ENCODE results near the gene STK32C. TPM values are rescaled to one million over a fixed set of nuclear protein-coding genes. Genes with fewer than 3 reads are reported as not detected.

The STK32C gene
- total RNA-seq, 1 donor from 2014 or later: 13.8 TPM

- ChIA-PET CTCF (no interaction called here), POLR2A (no interaction called here)
- peaks cover 9% of the 10 kb centered on the region for H3K27me3 Mint-ChIP-seq
- peaks cover 3% of the 10 kb centered on the region for H3K9me3 Mint-ChIP-seq
- H3K4me3 Mint-ChIP-seq: no peak overlapping the region
- H3K36me3 Mint-ChIP-seq (ENCODE audit: low read depth): no peaks in the 10 kb centered on the region
- TF ChIP-seq CTCF (IDR thresholded peaks at IDR 0.05): no peak
- DNase-seq: no peak
- H3K27ac Mint-ChIP-seq: no peak overlapping the region
- no peak for ATAC-seq (ENCODE audit: low read depth)
- peaks cover 9% of the 10 kb centered on the region for H3K4me1 Mint-ChIP-seq
- intact Hi-C loops (cut with micrococcal nuclease): no loop called here
Measured at GRCh38 chr10:132293813-132294520, 13.8 kb downstream of the STK32C start.

GRCh38 chr10:132293201-132293812 lies 14.4 kb downstream of the STK32C start:
- no peak for DNase-seq
- H3K36me3 Mint-ChIP-seq (ENCODE audit: low read depth): no peaks in the 10 kb centered on the region

GRCh38 chr10:132292287-132293200 lies 15.2 kb downstream of the STK32C start:
- no peak for TF ChIP-seq CTCF (IDR thresholded peaks at IDR 0.05)
- Mint-ChIP-seq H3K9me3 (peaks cover 3% of the 10 kb centered on the region), H3K4me1 (peaks cover 6% of the 10 kb centered on the region), H3K27ac (no peak overlapping the region), H3K27me3 (peaks cover 9% of the 10 kb centered on the region), H3K36me3 (ENCODE audit: low read depth) (no peaks in the 10 kb centered on the region), H3K4me3 (no peak overlapping the region)
- intact Hi-C loops (cut with micrococcal nuclease): no loop called here
- no peak for DNase-seq
- ChIA-PET CTCF (no interaction called here), POLR2A (no interaction called here)
- ATAC-seq (ENCODE audit: low read depth): no peak

More at GRCh38 chr10:132293201-132293812, 14.4 kb downstream of the STK32C start:
- Mint-ChIP-seq H3K9me3 (peaks cover 3% of the 10 kb centered on the region), H3K27me3 (peaks cover 9% of the 10 kb centered on the region), H3K27ac (no peak overlapping the region), H3K4me3 (no peak overlapping the region), H3K4me1 (peaks cover 9% of the 10 kb centered on the region)
- ChIA-PET CTCF (no interaction called here), POLR2A (no interaction called here)
- intact Hi-C loops (cut with micrococcal nuclease): no loop called here
- no peak for ATAC-seq (ENCODE audit: low read depth)
- no peak for TF ChIP-seq CTCF (IDR thresholded peaks at IDR 0.05)

- Mint-ChIP-seq H3K9me3 (peaks cover 3% of the 10 kb centered on the region), H3K27me3 (peaks cover 7% of the 10 kb centered on the region), H3K36me3 (ENCODE audit: low read depth) (no peaks in the 10 kb centered on the region), H3K4me3 (no peak overlapping the region), H3K4me1 (no peaks in the 10 kb centered on the region), H3K27ac (no peak overlapping the region)
- no peak for TF ChIP-seq CTCF (IDR thresholded peaks at IDR 0.05)
- ATAC-seq (ENCODE audit: low read depth) (no peak), DNase-seq (no peak)
- POLR2A ChIA-PET: no interaction called here
- intact Hi-C loops (cut with micrococcal nuclease): no loop called here
- CTCF ChIA-PET: no interaction called here
Measured at GRCh38 chr10:132291826-132292225, 15.9 kb downstream of the STK32C start.

GRCh38 chr10:132290631-132291030 lies 17.1 kb downstream of the STK32C start:
- POLR2A ChIA-PET: interaction anchor here (0.6 kb wide), 1 partner anchor 61 kb away, joined by 5 read pairs; no protein-coding TSS in a partner anchor
- H3K27ac Mint-ChIP-seq: no peak overlapping the region
- peaks cover 3% of the 10 kb centered on the region for H3K9me3 Mint-ChIP-seq
- no peaks in the 10 kb centered on the region for H3K36me3 Mint-ChIP-seq (ENCODE audit: low read depth)
- TF ChIP-seq CTCF (IDR thresholded peaks at IDR 0.05): no peak
- intact Hi-C loops (cut with micrococcal nuclease): no loop called here
- ATAC-seq (ENCODE audit: low read depth) (no peak), DNase-seq (no peak)
- H3K27me3 Mint-ChIP-seq: peaks cover 4% of the 10 kb centered on the region
- H3K4me3 Mint-ChIP-seq: no peak overlapping the region
- H3K4me1 Mint-ChIP-seq: no peaks in the 10 kb centered on the region
- CTCF ChIA-PET: no interaction called here
